ENCODE data around the gene RAD1.

RAD1 gene

GRCh38 chr5:34859253-34859652 lies 56.1 kb downstream of the RAD1 start:
- DNase-seq: no peak

DNA sequence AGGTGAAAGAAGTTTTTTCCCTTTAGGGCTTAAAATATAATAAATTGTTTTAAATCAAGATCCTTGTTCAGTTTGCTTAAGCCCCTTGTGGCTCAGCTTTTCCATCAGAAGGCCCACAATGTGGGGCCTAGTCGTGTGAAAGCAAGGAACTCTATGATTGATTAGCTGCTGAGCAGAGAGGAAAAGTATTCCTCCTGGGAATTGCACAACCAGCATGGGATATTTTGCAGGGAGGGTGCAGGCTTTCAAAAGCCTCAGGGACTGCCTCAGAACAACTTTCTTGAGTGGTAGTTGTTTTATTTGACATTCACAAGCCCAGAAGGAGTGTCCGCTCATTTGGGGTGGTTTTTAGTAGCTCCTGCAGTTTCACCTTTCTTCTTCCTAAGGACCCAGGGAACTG lies 56.5 kb downstream of the RAD1 start:
- DNase-seq: no peak

GRCh38 chr5:34857894-34858293 lies 57.4 kb downstream of the RAD1 start:
- no peak for DNase-seq

DNA sequence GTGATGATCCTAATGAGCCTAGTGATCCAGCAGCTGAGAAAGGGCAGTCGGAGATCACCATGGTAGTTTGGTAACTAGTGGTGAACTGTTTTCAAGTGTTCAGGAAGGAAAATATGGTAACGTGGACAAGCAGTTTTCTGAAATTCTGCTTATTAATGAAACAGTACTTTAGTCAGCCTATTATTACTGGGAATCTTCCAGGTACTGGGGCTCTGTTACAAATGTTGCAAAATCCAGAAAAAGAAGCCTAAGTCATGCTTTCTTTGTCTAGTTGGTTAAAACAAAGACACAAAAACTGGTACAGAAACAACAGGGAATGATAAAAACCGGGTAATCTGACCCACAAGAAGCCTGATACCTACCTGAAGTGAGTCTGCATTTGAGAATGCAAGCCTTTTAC lies 58.1 kb downstream of the RAD1 start:
- no peak for DNase-seq

Measured in activated CD4-positive, CD25-positive, alpha-beta regulatory T cell (primary cell).